Fibroblast of the conjunctiva (primary cell): Measurements from ENCODE around the gene DHRS4L2.

ENCODE experiments used
- DNase-seq: peaks from one replicate; pipeline ENCODE4 v3.0.0-alpha.2; 2010; ENCODE audit warnings: low read depth

The DHRS4L2 gene

GRCh38 chr14:24053548-24054323, 65.0 kb downstream of the DHRS4L2 start:
- DNase-seq, result no peak

- no peak for DNase-seq
Observed at GRCh38 chr14:24054324-24054641, 65.6 kb downstream of the DHRS4L2 start.

GRCh38 chr14:24054646-24055045, 65.9 kb downstream of the DHRS4L2 start:
- no peak for DNase-seq
